SK-N-SH treated with all-trans-retinoic acid at 6 μM for 48 hours (cell line): ENCODE data around the gene TIAM2.

Experiments used
- CREB5 ChIP-seq: fragments of 250-450 bp; sonication (Bioruptor Pico); IDR thresholded peaks from 2 replicates; pipeline ENCODE4 v1.5.1; 2020; ENCODE audit warnings: low read depth, mild to moderate bottlenecking, moderate library complexity
- ESRRG ChIP-seq: fragments of 250-450 bp; sonication (Bioruptor Pico); IDR thresholded peaks from 2 replicates; pipeline ENCODE4 v1.6.1; 2021; ENCODE audit warnings: mild to moderate bottlenecking
- PATZ1 ChIP-seq: fragments of 250-450 bp; sonication (Bioruptor Pico); IDR thresholded peaks from 2 replicates; pipeline ENCODE4 v1.8.0; 2020; ENCODE audit warnings: mild to moderate bottlenecking, moderate library complexity, borderline replicate concordance
- ZC3H10 ChIP-seq: fragments of 250-450 bp; sonication (Bioruptor Pico); IDR thresholded peaks from 2 replicates; pipeline ENCODE4 v1.5.1; 2021; ENCODE audit warnings: mild to moderate bottlenecking, moderate library complexity

- TF ChIP-seq ZC3H10 (CRISPR knock-in tag) (peak; percentile 30; the same call in 1 of the 2 replicates), ESRRG (CRISPR knock-in tag) (no peak), PATZ1 (CRISPR knock-in tag) (peak; percentile 64), CREB5 (CRISPR knock-in tag) (peak; percentile 81)
Measured at GRCh38 chr6:155201461-155202226, 206.5 kb downstream of the TIAM2 start.
